H1 (cell line): ENCODE results near the gene PPP1CA. TPM values are rescaled to one million over a fixed set of nuclear protein-coding genes. Genes with fewer than 3 reads are reported as not detected.

Experiments
- KDM1A ChIP-seq: fragments of 200-600, 300-600 bp; sonication (generic); IDR thresholded peaks from 2 replicates; pipeline ENCODE4 v1.7.1; 2016; ENCODE audit warnings: mild to moderate bottlenecking, low read length, borderline replicate concordance
- polyA plus RNA-seq, 7 experiments: library from polyadenylated mRNA; depleted of rRNA in 3 of 7; stranded (reverse) in 5 of 7; unstranded in 2 of 7; fragments of >200 nt in 5 of 7; fragments of 200-250 nt in 2 of 7; gene quantifications; 1 replicate in 5 of 7; 2 replicates in 1 of 7; 4 replicates in 1 of 7; pipeline versions ENCODE4 v1.2.1 to v1.2.3, GENCODE V29; 2011 to 2013; ENCODE audit warnings: missing spikeins in 2 of 7, mixed read lengths in 2 of 7
- total RNA-seq: library from RNA; stranded (reverse); fragmentation: NEBNext Ultra II Directional; extraction: Animal tissue kit (Norgen Biotek cat#: 25700); gene quantifications from 2 replicates; pipeline ENCODE4 v1.2.1, GENCODE V29; 2021

The PPP1CA gene
- total and polyA plus RNA-seq, 2 of the 8 experiments (the other 6 are each of a cell fraction or from before 2014, with no cell fraction given), result 198 to 359 TPM

GRCh38 chr11:67367761-67368227 is 33.9 kb downstream of the PPP1CA start (continued):
- no peak for TF ChIP-seq KDM1A
